ENCODE data around the gene KL.
A peak's percentile ranks its signal among the peaks of the same experiment; 100 is the strongest.

KL gene

DNA sequence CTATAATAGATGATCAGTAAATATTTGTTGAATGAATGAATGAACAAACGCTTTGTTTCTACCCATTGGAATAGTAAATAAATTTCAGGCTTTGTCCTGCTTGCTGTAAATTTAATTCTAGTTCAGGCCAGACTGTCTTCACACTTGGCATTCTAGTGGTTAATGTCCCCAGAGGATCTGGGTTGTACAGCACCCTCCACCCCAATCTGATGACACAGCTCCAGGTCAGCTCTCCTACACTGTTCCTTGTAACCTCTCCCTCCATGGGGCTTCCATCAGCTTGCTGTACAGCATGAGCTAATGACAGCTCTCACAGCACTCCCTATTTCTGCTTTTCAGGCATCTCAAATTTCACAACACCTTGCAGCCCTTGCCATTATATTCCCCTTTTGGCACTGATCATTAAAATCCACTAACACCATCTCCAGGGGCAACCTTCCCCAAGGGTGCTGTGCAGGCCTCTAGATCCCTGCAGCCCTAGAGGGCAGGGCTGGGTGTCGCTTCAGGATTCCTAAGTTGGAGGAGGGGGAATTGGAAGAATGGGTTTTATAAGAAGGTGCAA, 12.7 kb upstream of the KL start:
- DNase-seq: no peak
- H3K27me3 ChIP-seq (replicated peaks in 2 of 5; ENCODE audit: control insufficient read depth in 4 of 5, insufficient read depth in 5 of 5, low read length in 4 of 5): no peaks in the 10 kb centered on the region
- H3K9me3 ChIP-seq (ENCODE audit: control extremely low read depth in 1 of 5, control insufficient read depth in 4 of 5, insufficient read depth in 2 of 5, low read depth in 1 of 5, low read length in 4 of 5): peaks cover 0 to 11% (median 5%) of the 10 kb centered on the region in 5 experiments
- H3K27ac ChIP-seq (ENCODE audit: insufficient read depth in 1 of 2, low read depth in 1 of 2, low read length in 2 of 2, poor library complexity in 1 of 2, severe bottlenecking in 2 of 2): no peak overlapping the region
- H3K4me1 ChIP-seq (ENCODE audit: control extremely low read depth in 1 of 4, control insufficient read depth in 4 of 4, insufficient read depth in 4 of 4, low read length in 3 of 4): peaks cover 0 to 5% (median 1%) of the 10 kb centered on the region in 4 experiments
- CTCF ChIA-PET: no interaction called here
- H3K4me3 ChIP-seq (ENCODE audit: control insufficient read depth in 1 of 7, extremely low read depth in 1 of 7, insufficient read depth in 4 of 7, low read depth in 2 of 7, low read length in 6 of 7): no peak overlapping the region
- H3K36me3 ChIP-seq (ENCODE audit: control insufficient read depth in 4 of 4, insufficient read depth in 4 of 4, low read length in 3 of 4): no peaks in the 10 kb centered on the region
- POLR2A ChIA-PET: no interaction called here
- no CpG with 5 or more reads among the region's 2 CpGs for WGBS (ENCODE audit: insufficient coverage)

DNA sequence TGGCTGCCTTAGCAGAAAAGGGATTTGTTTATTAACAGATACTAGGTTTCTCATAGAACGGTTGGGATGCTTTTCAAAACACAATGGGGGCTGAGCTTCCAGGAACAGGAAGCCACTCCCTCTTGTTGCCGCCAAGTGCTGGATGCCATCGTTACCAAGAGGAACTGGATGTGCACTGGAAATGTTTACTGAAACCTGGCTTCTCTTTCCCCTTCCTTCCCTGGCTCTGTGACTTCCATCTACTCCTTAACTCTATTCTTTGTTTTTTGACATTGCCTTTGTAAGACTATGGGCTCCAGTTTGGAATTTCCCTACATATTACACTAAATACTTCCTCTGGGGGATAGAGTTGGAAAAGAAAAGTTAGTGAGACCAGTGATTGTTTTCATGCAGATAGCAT, 11.7 kb upstream of the KL start:
- 0% methylated on average over 3 of the region's 3 CpGs for WGBS (ENCODE audit: insufficient coverage)
- peak in 1 of 3 donors; percentile 8 for DNase-seq
- ChIA-PET CTCF (no interaction called here), POLR2A (no interaction called here)
- Histone ChIP-seq H3K27me3 (replicated peaks in 2 of 5; ENCODE audit: control insufficient read depth in 4 of 5, insufficient read depth in 5 of 5, low read length in 4 of 5) (no peaks in the 10 kb centered on the region), H3K4me1 (ENCODE audit: control extremely low read depth in 1 of 4, control insufficient read depth in 4 of 4, insufficient read depth in 4 of 4, low read length in 3 of 4) (peaks cover 0 to 5% (median 1%) of the 10 kb centered on the region in 4 experiments), H3K9me3 (ENCODE audit: control extremely low read depth in 1 of 5, control insufficient read depth in 4 of 5, insufficient read depth in 2 of 5, low read depth in 1 of 5, low read length in 4 of 5) (peaks cover 0 to 16% (median 9%) of the 10 kb centered on the region in 5 experiments), H3K36me3 (ENCODE audit: control insufficient read depth in 4 of 4, insufficient read depth in 4 of 4, low read length in 3 of 4) (no peaks in the 10 kb centered on the region), H3K4me3 (ENCODE audit: control insufficient read depth in 1 of 7, extremely low read depth in 1 of 7, insufficient read depth in 4 of 7, low read depth in 2 of 7, low read length in 6 of 7) (no peak overlapping the region), H3K27ac (ENCODE audit: insufficient read depth in 1 of 2, low read depth in 1 of 2, low read length in 2 of 2, poor library complexity in 1 of 2, severe bottlenecking in 2 of 2) (no peak overlapping the region)

- Histone ChIP-seq H3K4me1 (ENCODE audit: control extremely low read depth in 1 of 4, control insufficient read depth in 4 of 4, insufficient read depth in 4 of 4, low read length in 3 of 4) (peaks cover 0 to 5% (median 1%) of the 10 kb centered on the region in 4 experiments), H3K36me3 (ENCODE audit: control insufficient read depth in 4 of 4, insufficient read depth in 4 of 4, low read length in 3 of 4) (no peaks in the 10 kb centered on the region), H3K27ac (ENCODE audit: insufficient read depth in 1 of 2, low read depth in 1 of 2, low read length in 2 of 2, poor library complexity in 1 of 2, severe bottlenecking in 2 of 2) (no peak overlapping the region), H3K4me3 (ENCODE audit: control insufficient read depth in 1 of 7, extremely low read depth in 1 of 7, insufficient read depth in 4 of 7, low read depth in 2 of 7, low read length in 6 of 7) (no peak overlapping the region), H3K27me3 (replicated peaks in 2 of 5; ENCODE audit: control insufficient read depth in 4 of 5, insufficient read depth in 5 of 5, low read length in 4 of 5) (no peaks in the 10 kb centered on the region), H3K9me3 (ENCODE audit: control extremely low read depth in 1 of 5, control insufficient read depth in 4 of 5, insufficient read depth in 2 of 5, low read depth in 1 of 5, low read length in 4 of 5) (peaks cover 0 to 16% (median 9%) of the 10 kb centered on the region in 5 experiments)
- ChIA-PET POLR2A (no interaction called here), CTCF (no interaction called here)
- 92% methylated on average over 1 of the region's 2 CpGs for WGBS (ENCODE audit: insufficient coverage)
- no peak for DNase-seq
Observed at GRCh38 chr13:33006134-33006533, 10.1 kb upstream of the KL start.

GRCh38 chr13:33006638-33007037, 9.6 kb upstream of the KL start:
- Histone ChIP-seq H3K36me3 (ENCODE audit: control insufficient read depth in 4 of 4, insufficient read depth in 4 of 4, low read length in 3 of 4) (no peaks in the 10 kb centered on the region), H3K4me3 (ENCODE audit: control insufficient read depth in 1 of 7, extremely low read depth in 1 of 7, insufficient read depth in 4 of 7, low read depth in 2 of 7, low read length in 6 of 7) (no peak overlapping the region), H3K27ac (ENCODE audit: insufficient read depth in 1 of 2, low read depth in 1 of 2, low read length in 2 of 2, poor library complexity in 1 of 2, severe bottlenecking in 2 of 2) (no peak overlapping the region), H3K9me3 (ENCODE audit: control extremely low read depth in 1 of 5, control insufficient read depth in 4 of 5, insufficient read depth in 2 of 5, low read depth in 1 of 5, low read length in 4 of 5) (peaks cover 0 to 16% (median 9%) of the 10 kb centered on the region in 5 experiments), H3K4me1 (ENCODE audit: control extremely low read depth in 1 of 4, control insufficient read depth in 4 of 4, insufficient read depth in 4 of 4, low read length in 3 of 4) (peaks cover 0 to 5% (median 1%) of the 10 kb centered on the region in 4 experiments), H3K27me3 (replicated peaks in 2 of 5; ENCODE audit: control insufficient read depth in 4 of 5, insufficient read depth in 5 of 5, low read length in 4 of 5) (no peaks in the 10 kb centered on the region)
- WGBS (ENCODE audit: insufficient coverage): 94% methylated on average over 2 of the region's 3 CpGs
- DNase-seq: no peak
- CTCF ChIA-PET: no interaction called here
- POLR2A ChIA-PET: no interaction called here

- Histone ChIP-seq H3K4me1 (ENCODE audit: control extremely low read depth in 1 of 4, control insufficient read depth in 4 of 4, insufficient read depth in 4 of 4, low read length in 3 of 4) (peaks cover 0 to 5% (median 1%) of the 10 kb centered on the region in 4 experiments), H3K36me3 (ENCODE audit: control insufficient read depth in 4 of 4, insufficient read depth in 4 of 4, low read length in 3 of 4) (no peaks in the 10 kb centered on the region), H3K27ac (ENCODE audit: insufficient read depth in 1 of 2, low read depth in 1 of 2, low read length in 2 of 2, poor library complexity in 1 of 2, severe bottlenecking in 2 of 2) (no peak overlapping the region), H3K27me3 (replicated peaks in 2 of 5; ENCODE audit: control insufficient read depth in 4 of 5, insufficient read depth in 5 of 5, low read length in 4 of 5) (no peaks in the 10 kb centered on the region), H3K9me3 (ENCODE audit: control extremely low read depth in 1 of 5, control insufficient read depth in 4 of 5, insufficient read depth in 2 of 5, low read depth in 1 of 5, low read length in 4 of 5) (peaks cover 0 to 16% (median 9%) of the 10 kb centered on the region in 5 experiments), H3K4me3 (ENCODE audit: control insufficient read depth in 1 of 7, extremely low read depth in 1 of 7, insufficient read depth in 4 of 7, low read depth in 2 of 7, low read length in 6 of 7) (no peak overlapping the region)
- POLR2A ChIA-PET: no interaction called here
- CTCF ChIA-PET: no interaction called here
- no peak for DNase-seq
- WGBS (ENCODE audit: insufficient coverage): no CpG with 5 or more reads among the region's 2 CpGs
Observed at GRCh38 chr13:33007237-33007636, 9.0 kb upstream of the KL start.

- POLR2A ChIA-PET: no interaction called here
- no peak overlapping the region for H3K4me3 ChIP-seq (ENCODE audit: control insufficient read depth in 1 of 7, extremely low read depth in 1 of 7, insufficient read depth in 4 of 7, low read depth in 2 of 7, low read length in 6 of 7)
- H3K27me3 ChIP-seq (replicated peaks in 2 of 5; ENCODE audit: control insufficient read depth in 4 of 5, insufficient read depth in 5 of 5, low read length in 4 of 5): no peaks in the 10 kb centered on the region
- H3K9me3 ChIP-seq (ENCODE audit: control extremely low read depth in 1 of 5, control insufficient read depth in 4 of 5, insufficient read depth in 2 of 5, low read depth in 1 of 5, low read length in 4 of 5): peaks cover 0 to 16% (median 9%) of the 10 kb centered on the region in 5 experiments
- H3K36me3 ChIP-seq (ENCODE audit: control insufficient read depth in 4 of 4, insufficient read depth in 4 of 4, low read length in 3 of 4): no peaks in the 10 kb centered on the region
- 97% methylated on average over 3 of the region's 3 CpGs for WGBS (ENCODE audit: insufficient coverage)
- CTCF ChIA-PET: no interaction called here
- H3K27ac ChIP-seq (ENCODE audit: insufficient read depth in 1 of 2, low read depth in 1 of 2, low read length in 2 of 2, poor library complexity in 1 of 2, severe bottlenecking in 2 of 2): no peak overlapping the region
- peaks cover 0 to 5% (median 1%) of the 10 kb centered on the region in 4 experiments for H3K4me1 ChIP-seq (ENCODE audit: control extremely low read depth in 1 of 4, control insufficient read depth in 4 of 4, insufficient read depth in 4 of 4, low read length in 3 of 4)
- no peak for DNase-seq
Observed at GRCh38 chr13:33007950-33008349, 8.3 kb upstream of the KL start.

GRCh38 chr13:33008946-33009722, 7.1 kb upstream of the KL start:
- 93% methylated on average over 3 of the region's 5 CpGs for WGBS (ENCODE audit: insufficient coverage)
- H3K27me3 ChIP-seq (replicated peaks in 2 of 5; ENCODE audit: control insufficient read depth in 4 of 5, insufficient read depth in 5 of 5, low read length in 4 of 5): no peaks in the 10 kb centered on the region
- H3K4me3 ChIP-seq (ENCODE audit: control insufficient read depth in 1 of 7, extremely low read depth in 1 of 7, insufficient read depth in 4 of 7, low read depth in 2 of 7, low read length in 6 of 7): no peak overlapping the region
- peaks cover 0 to 16% (median 9%) of the 10 kb centered on the region in 5 experiments for H3K9me3 ChIP-seq (ENCODE audit: control extremely low read depth in 1 of 5, control insufficient read depth in 4 of 5, insufficient read depth in 2 of 5, low read depth in 1 of 5, low read length in 4 of 5)
- ChIA-PET POLR2A (interaction anchor here (0.6 kb wide), 1 partner anchor 1420 kb away, joined by 3 read pairs; no protein-coding TSS in a partner anchor), CTCF (interaction anchor here (1.1 kb wide), 1 partner anchor 16 kb away, joined by 3 read pairs; no protein-coding TSS in a partner anchor)
- H3K36me3 ChIP-seq (ENCODE audit: control insufficient read depth in 4 of 4, insufficient read depth in 4 of 4, low read length in 3 of 4): no peaks in the 10 kb centered on the region
- H3K27ac ChIP-seq (ENCODE audit: insufficient read depth in 1 of 2, low read depth in 1 of 2, low read length in 2 of 2, poor library complexity in 1 of 2, severe bottlenecking in 2 of 2): no peak overlapping the region
- DNase-seq: no peak
- peaks cover 0 to 5% (median 1%) of the 10 kb centered on the region in 4 experiments for H3K4me1 ChIP-seq (ENCODE audit: control extremely low read depth in 1 of 4, control insufficient read depth in 4 of 4, insufficient read depth in 4 of 4, low read length in 3 of 4)

Measured in common myeloid progenitor, CD34-positive (primary cell).